HT-29 (cell line): ENCODE results near the gene FBXW11. TPM values are rescaled to one million over a fixed set of nuclear protein-coding genes. Genes with fewer than 3 reads are reported as not detected.

Experiments
- DNase-seq: peaks from one replicate; pipeline ENCODE4 v3.0.0-alpha.2; 2015; ENCODE audit warnings: low spot score
- total RNA-seq: library from RNA; depleted of rRNA; stranded (reverse); fragments of >200 nt; shearing (Covaris generic); gene quantifications from 2 replicates; pipeline ENCODE4 v1.2.3, GENCODE V29; 2014

The FBXW11 gene
- total RNA-seq, 1 experiment from 2014 or later: 30.4 TPM

DNA sequence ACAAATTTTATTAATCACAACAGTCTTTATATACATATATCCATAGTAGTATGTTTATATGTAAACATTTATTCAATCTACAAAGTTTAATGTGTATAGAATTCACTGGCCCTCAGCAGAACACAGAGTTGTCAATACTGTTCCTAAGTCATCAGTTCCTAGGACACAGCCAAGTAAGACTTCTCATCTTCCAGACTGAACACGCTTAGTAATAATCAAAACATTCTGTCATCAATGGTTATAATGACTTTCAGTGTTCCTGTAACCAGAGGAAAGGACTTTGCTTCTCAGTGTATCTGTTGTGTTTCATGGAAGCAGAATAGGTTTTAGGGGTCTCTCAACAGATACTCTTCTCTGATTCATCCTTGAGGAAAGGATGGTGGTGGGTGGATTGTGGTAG lies 138.7 kb downstream of the FBXW11 start:
- DNase-seq: no peak

DNA sequence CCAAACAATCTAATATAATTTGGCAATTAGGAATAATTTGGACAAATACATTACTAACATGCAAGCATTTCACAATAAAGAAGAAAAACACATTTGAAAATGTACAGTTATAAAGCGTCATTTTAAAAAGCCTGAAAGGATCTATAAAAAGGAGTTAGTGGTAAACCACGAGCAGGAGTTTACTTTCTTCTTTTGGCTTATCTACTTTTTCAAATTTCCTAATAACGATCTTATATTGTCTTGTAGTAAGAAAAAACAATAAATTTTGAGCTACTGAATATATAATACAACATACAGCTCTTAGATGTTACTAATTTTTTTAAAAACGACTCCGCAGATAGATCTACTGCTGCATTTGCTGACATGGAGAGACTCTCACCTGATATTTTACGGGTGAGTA lies 141.0 kb downstream of the FBXW11 start:
- no peak for DNase-seq

DNA sequence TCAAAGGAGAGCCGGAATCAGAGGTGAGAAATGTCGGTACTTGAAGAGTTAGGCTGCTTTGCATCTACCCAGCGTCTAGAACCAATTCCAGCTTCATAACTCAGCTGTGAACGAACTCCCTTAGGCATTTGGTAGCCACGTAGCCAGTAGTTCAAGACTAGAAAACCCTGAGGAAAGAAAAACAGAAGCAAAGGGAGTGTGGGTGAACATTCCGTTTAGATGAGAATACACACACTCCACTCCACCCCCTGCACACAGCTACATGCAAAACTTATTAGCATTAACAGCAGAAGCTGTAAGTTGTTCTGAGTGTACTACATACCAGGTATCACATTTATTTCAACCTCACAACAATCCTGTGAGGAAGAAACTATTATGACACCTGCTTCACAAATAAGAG lies 142.5 kb downstream of the FBXW11 start:
- no peak for DNase-seq

DNA sequence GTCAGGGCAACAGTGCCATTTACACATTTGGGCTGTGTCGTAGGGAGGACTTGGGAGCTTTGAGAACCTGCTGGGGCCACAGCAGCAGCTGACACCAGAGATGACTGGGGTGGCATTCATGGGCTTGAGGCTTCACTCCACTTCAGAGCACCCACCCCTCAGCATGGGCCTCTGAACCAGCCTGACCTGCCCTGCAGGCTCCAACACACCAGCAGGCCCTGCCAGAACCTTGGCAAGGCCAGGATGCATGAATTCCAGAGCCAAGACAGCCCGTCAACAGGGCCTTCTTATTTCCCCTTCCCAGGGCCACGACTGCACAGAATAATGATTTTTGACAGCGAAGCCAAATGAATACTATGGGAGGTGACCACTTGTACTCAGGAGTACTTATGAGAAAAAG lies 143.8 kb downstream of the FBXW11 start:
- no peak for DNase-seq

DNA sequence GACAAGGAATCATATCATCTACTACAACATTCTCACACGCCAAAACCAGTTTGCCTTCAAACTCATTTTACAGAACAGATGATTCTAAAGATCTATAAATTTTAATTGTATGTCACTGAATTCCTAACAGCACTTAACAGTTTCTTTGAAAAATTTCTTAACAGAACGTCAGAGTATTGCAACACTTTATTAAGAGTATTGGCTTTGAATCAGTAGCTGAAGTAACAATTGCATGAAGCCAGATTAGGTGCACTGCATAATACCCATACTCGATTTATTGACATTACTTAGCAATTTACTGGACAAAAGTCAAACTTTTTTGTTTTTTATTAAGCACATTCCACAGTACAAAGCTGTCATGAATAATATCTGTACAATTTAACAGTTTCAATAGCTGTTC lies 145.1 kb downstream of the FBXW11 start:
- DNase-seq: no peak

DNA sequence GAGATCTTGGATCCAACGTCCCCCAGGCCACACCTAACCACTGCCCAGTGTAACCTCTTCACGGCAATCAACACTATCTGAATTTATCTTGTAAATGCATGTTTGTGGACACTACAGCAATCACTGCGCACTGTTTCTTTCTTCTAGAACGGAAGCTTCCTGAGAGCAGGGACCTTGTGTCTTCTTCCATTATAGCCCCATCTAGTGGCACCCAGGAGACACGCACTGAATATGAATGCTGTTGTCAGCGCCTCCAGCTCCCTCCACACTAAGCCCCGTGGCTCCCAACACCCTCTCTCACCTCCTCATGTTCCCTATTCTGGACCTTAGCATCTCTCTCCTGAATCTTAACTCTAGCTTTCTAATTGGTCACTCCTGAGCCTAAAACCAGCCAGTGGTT lies 148.1 kb downstream of the FBXW11 start:
- no peak for DNase-seq

DNA sequence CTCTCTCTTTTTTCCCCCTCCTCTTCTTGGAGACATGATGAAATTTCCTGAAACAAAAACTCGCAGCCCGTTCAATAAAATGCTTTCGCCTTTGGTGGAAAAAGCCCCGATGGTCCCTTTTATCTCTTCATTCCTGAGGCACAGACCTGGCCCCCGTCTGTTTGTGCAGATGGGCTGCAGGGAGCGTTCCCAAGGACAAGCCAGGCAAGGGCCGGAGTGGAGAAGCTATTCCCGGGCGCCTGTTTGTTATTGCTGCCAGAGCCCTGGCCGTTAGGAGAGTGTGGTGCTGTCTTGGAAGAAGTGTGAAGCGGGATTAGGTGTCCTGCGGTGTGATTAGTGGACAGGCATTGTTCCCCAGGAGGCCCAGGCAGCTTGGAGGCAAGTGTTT lies 149.0 kb downstream of the FBXW11 start:
- no peak for DNase-seq

DNA sequence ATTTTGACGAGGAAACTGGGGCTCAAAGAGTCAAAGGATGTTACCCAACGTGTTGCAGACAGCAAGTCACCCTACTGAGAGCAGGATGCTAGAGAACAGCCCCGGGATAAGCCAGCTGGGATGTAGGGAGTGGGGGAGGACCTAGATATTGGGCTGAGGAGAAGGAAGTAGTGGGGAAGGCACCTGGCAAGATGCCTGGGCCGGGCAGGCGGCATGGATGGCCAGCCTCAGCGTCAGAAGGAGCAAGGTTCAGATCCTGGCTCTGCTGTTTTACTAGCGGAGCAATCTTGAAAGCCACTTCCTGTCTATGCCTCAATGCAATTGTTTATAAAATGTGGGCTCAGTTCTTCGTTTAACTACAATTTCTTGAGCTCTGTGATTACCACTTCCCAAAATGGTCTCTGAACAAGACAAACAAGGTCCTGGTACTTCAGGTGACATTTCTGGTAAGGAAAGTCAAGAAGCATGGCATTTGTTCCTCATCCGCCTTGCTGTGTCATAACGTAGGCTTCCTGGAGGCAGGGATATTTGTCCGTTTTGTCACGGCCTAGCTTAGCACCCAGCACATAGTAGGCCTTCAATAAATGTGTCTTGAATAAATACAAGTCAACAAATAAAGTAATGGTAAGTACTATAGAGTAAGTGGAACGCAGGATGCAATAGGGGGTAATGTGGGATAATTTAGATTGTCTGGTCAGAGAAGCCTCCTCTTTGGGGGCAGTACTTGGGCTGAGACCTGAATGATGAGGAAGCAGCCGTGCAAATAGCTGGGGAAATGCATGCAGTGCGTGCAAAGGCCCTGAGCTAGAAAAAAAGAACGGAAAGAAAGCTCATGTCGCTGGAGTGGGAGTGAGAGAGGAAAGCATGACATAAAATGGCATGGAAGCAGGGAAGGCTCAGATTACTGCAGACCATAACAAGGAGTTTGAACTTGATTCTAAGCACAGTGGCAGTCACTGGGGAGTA lies 150.4 kb downstream of the FBXW11 start:
- DNase-seq: no peak

DNA sequence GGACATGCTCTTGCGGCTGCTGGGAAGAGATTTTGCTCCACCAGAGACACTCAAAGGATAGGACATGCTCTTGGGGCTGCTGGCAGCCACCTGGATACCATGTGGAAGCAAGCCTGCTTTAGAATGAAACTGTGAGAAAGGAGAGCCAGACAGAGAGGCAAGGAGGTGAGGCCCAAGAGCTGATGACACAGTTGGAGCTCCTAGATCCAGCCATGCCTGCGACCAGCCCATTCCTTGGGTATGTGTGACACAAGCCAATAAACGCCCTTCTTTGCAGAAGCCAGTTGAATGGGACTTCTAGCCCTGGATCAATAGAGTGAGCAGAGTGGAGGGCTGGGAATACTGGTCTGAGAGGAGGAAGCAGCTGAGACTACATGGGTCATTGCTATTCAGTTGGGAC lies 151.2 kb downstream of the FBXW11 start:
- no peak for DNase-seq

DNA sequence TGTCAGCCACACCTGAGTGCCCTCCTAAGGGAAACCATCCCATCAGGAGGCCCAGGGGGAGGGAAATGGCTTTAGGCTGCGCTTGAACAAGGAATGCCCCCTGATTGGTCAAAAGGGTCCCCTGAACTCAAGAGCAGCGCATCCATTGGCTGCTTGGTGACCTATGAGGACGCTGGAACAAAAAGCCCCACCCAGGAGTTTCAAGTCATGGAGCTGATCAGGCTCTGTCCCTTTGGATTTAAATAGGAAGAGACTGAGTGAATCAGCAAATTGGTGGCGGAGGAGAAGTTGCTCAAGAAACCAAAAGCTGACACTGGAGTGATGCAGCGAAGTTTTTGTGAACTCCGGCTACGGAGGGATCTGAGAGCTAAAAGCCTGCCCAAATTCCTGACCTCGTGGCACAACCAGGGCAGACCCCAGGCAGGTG lies 154.2 kb downstream of the FBXW11 start:
- no peak for DNase-seq

DNA sequence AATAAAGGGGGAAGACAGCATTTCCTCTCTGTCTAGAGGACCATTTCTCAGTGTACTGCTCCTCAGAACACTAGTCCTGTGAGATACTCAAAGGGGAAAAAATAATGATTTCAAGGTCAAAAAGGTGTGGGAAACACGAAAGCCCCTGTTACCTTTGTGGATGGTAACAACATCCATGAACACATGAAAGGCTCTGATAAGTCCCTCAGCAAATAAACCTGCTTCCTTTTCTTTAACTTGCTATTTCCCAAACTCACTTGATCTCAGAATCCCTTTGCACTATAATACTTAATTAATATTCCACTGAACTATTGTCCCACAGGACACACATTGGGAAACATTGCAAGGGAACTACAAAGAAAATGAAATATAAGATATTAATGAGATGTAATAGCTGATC lies 155.2 kb downstream of the FBXW11 start:
- DNase-seq: no peak

DNA sequence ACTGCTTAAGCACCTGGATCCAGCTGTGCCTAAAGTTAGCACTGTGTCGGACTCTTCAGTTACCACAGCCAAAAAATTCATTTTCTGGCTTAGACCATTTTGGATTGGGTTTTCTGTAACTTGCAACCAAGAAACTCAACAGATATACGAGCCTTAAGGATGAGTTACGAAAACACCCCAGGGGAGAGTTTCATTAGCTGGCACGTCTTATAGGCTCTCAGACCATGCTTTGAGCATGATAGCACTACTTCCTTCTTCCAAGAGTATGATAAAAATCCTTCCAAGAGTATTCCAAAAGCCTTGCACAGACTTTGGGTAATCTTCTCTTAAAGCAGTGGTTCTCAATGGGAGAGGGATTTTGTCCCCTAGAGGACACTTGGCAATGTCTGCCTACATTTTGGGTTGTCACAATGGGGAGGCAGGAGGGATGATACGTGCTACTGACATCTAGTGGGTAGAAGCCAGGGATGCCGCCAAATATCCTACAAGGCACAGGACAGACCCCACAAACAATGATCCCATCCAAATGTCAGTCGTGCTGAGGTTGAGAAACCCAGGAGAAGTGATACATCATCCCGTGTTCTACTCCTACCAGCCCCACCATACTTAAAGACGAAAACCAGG lies 156.0 kb downstream of the FBXW11 start:
- peak; percentile 30 for DNase-seq

DNA sequence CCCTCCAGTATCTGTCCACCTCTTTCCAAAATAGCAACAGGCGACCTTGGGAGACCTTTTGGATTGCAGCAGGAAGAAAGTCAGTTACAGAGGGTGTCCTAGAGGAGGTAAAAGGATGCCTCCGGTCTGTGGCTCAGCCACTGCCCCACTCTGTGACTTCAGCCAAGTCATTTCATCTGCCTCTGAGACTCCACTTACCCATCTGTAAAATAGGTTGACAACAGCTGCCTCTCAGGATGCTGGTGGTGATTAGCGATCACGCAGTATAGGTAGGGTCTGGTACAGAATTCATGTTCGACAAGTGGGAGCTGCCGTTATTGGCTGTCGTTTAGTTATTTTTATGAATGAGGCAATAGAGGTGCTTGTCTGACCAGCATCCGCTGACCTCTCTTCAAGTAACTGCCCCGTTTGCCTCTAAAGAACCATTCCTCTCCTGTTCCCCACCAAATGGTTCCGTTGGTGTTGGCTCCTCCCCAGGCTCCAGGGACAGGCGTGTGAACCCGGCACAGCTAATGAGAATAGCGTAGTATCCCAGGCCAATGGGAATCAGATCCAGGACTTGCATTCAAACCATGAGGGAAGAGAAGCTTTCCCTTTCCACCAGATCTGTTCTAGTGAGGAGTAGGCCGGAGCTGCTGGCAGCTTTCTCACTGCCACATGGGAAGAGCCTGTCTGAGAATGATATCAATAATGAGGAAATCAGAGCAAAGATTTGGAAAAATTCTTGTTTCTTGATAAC lies 156.7 kb downstream of the FBXW11 start:
- no peak for DNase-seq

DNA sequence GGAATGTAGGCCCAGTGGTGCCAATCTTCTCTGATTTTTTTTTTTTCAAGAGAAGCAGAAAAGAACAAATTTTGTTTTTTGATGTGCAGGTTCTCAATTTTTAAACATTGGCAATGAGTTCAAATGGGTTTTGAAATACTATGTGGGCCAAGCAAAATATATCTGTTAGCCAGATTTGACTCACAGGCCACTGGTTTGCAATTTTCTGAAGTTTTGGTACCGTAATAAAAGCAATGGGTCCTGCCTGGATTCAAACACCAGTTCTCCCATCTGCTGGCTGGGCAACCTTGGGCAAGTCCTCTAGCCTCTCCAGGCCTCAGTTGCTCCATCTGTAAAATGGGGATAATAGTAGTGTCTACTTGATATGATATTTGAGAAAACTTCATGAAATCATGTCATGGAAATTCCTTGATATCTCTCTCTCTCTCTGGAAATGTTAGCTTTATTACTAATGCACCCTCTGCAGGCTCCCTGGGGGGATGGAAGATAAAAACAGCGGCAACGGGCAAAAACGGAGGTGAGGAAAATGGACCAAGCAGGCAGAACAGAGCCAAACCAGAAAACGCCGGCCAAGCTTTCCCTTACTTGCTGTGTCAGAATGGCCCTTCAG lies 157.4 kb downstream of the FBXW11 start:
- DNase-seq: no peak

DNA sequence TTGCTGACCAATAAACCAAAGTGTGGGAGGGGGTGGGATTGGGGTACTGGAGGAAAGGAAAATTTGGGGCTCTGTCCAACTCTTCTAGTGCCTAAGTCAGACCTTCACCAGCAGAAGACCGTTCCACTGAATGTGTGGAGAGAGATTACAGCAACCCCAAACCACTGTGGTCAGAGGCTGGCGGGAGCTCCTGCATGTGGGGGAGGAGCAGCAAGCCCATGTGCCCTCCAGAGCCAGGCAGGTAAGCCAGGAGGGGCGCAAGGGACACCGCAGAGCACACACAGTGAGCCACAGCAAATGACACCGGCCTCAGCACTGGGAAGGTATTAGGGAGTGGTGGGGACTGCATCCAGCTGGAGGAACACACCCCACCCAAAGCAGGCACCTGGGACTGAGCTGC lies 158.0 kb downstream of the FBXW11 start:
- DNase-seq: no peak

DNA sequence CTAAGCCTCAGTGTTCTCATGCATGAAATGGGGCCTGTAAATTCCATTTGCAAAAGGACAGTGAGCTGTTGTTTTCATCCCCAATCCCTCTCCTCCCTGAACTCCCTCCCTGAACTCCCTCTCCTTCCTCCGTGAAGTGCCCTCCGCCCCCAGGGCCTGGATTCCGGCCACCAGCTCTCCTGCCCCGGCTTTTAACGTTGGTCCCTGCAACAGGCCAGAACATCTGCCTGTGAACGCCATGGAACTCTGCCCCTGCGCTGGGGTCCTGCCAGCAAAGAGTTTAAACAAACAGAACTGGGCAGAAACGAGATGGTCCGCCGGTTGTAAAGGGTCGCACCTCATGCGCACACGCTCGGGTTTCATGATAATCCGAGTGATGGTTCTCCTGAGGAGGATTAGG lies 158.4 kb downstream of the FBXW11 start:
- DNase-seq: no peak

DNA sequence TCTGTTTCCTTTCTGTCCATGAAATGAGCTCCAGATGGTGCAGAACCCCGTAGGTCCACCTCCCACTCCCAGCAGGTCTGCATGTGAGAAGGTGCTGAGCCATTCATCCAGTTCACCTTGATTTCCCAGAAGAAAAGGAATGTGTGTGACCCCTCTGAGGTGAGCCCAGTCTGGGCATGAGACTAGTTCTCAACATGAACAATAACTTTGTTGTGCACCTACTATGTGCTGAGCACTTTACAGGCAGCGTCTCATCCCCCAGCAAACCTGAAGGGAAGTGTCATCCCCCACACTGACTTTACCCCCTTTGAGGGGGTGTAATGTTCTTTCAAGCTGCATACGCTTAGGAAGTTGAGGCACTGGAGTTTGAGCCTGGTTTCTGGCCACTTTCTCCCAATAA lies 159.4 kb downstream of the FBXW11 start:
- no peak for DNase-seq

DNA sequence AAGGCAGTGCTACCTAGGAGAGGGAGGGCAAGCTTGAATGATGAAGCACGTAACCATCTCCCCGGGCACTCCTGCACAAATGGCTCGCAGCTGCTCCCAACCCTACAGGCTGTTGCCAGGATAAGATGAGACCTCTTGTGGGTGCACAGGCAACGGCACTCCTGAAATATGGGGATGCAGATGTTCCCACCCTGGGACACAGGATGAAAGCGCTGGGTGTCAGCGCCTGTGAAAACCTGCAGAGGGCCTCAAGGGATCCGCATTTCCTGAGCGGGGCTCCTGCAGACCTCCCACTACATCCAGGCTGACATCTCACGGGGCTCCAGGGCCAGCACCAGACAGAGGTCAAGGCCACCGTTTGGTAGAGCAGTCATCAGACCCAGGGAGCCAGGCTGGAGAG lies 160.1 kb downstream of the FBXW11 start:
- DNase-seq: no peak

DNA sequence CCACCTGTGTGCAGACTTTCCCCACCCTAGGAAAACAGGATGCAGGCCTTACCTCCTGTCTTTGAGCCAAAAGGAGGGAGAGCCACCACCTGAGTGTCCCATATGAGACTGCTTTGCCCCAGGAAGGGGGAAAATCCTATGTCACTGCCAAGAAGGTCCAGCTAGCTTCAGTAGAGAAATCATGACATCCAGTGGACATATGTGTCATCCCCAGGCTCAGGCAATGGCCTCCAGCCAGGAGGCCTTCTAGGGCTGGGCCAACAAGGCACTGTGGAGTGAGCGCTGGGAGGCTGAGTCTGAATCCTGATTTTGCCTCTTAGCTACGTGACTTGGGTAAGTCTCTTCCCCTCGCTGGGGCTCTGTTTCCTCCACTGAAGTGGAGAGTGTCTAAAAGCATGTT lies 160.6 kb downstream of the FBXW11 start:
- peak; percentile 73 for DNase-seq

DNA sequence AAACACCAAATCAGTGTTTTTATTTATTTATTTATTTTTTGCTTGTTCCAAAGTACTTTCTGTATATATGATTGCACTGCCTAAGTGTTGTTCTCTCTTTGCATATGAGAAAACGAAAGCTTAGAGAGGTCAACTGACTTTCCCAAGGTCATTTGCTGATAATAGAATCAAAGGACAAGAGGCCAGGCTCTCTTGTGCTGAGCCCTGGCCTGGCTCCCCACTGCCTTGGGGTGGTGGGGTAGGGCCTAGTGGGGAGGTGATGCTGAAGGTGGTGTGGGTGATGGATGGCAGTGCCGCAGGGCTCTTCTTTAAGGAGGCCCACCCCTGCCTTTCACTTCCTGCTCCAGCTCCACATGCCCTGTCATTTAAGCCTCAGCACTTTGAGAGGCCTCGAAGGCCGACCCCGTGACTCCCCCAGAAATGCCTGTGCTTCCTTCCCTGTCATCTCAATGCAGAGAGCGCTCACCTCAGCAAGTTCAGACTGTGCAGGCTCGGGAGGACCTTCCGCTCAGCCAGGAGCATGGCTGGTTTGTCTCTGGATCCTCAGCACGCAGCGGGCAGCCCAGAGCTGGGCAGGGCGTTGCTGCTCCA lies 161.3 kb downstream of the FBXW11 start:
- DNase-seq: no peak

DNA sequence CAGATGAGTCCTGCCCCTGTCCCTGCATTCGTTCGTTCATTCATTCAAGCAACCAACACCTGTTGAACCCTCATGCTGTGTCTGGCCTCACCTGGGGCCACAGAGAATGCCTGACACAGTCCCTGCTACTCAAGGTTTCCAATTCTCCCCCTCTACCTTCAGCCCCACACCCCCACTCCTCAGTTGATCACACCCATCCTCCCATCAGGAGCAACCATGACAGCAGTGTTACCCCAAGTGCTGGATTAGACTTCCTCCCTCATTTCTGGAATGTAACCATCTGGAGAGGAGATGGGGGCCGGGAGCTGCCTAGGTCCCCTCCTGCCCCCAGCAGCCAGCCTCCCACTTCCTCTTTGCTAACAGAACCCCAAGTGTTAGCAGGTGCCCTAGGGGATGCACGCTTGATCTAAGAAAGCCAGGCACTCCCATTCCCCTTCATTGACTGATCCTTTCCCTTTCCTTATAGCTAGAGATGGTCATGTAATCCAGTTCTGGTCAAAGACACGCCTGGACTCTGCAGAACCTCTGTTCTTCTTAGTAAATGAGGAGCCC lies 163.6 kb downstream of the FBXW11 start:
- DNase-seq: no peak
